H1 (cell line): Measurements from ENCODE around the gene EDC3. TPM values are rescaled to one million over a fixed set of nuclear protein-coding genes. Genes with fewer than 3 reads are reported as not detected.

ENCODE experiments used
- CTCF ChIA-PET: fragments of 300-600 bp; sonication (Branson Sonifier 250); formaldehyde crosslinking; loops from one replicate; lab custom pipeline; 2021; ENCODE audit not compliant: partially characterized antibody; lab: Charles Lee
- POLR2A ChIA-PET: fragments of 300-600 bp; sonication (Branson Sonifier 250); formaldehyde crosslinking; loops from one replicate; lab custom pipeline; 2021; ENCODE audit warnings: inconsistent platforms; ENCODE audit not compliant: partially characterized antibody; lab: Charles Lee
- DNase-seq, 2 experiments: peaks; one replicate each; pipeline versions ENCODE4 v3.0.0 to v3.0.0-alpha.2; 2010 to 2022; ENCODE audit warnings: low spot score in 2 of 2, low read depth in 1 of 2, mixed read lengths in 1 of 2
- FAIRE-seq: peaks from 2 replicates; lab custom pipeline; 2011; peaks lifted over from hg19 to GRCh38; lab: Jason Lieb, UNC
- H2AFZ ChIP-seq: 2 replicates; pipeline ENCODE4 v1.8.1; 2012; ENCODE audit warnings: low read length, inconsistent platforms
- H2AK5ac ChIP-seq: 2 replicates; pipeline ENCODE4 v1.6.1; 2013; ENCODE audit warnings: low read depth, low read length
- H2BK120ac ChIP-seq: replicated peaks from 2 replicates; pipeline ENCODE3; 2013; ENCODE audit warnings: low read depth, low read length, inconsistent platforms
- H2BK12ac ChIP-seq: 2 replicates; pipeline ENCODE4 v1.6.1; 2013; ENCODE audit warnings: low read depth, low read length
- H2BK15ac ChIP-seq: 2 replicates; pipeline ENCODE4 v1.6.1; 2013; ENCODE audit warnings: low read length
- H2BK20ac ChIP-seq: 2 replicates; pipeline ENCODE4 v1.6.1; 2013; ENCODE audit warnings: low read length
- H2BK5ac ChIP-seq: 2 replicates; pipeline ENCODE4 v1.6.1; 2013; ENCODE audit warnings: low read depth, low read length
- H3K14ac ChIP-seq: 2 replicates; pipeline ENCODE4 v1.6.1; 2013; ENCODE audit warnings: inconsistent platforms; ENCODE audit not compliant: insufficient read length
- H3K18ac ChIP-seq: 2 replicates; pipeline ENCODE4 v1.6.1; 2013; ENCODE audit warnings: low read length; ENCODE audit errors: extremely low read depth
- H3K23ac ChIP-seq: 2 replicates; pipeline ENCODE4 v1.6.1; 2013; ENCODE audit warnings: inconsistent platforms; ENCODE audit not compliant: insufficient read length
- H3K23me2 ChIP-seq: 2 replicates; pipeline ENCODE4 v1.6.1; 2013; ENCODE audit warnings: low read depth, low read length
- H3K27ac ChIP-seq: 2 replicates; pipeline ENCODE4 v1.6.1; 2011; ENCODE audit warnings: low read depth, low read length, inconsistent platforms
- H3K27me3 ChIP-seq, 4 experiments: replicated peaks in 1 of 4; 1 replicate in 1 of 4; 2 replicates in 3 of 4; pipeline versions ENCODE4 v1.6.1 to v1.8.1; 2011 to 2013; ENCODE audit warnings: low read length in 3 of 4, mild to moderate bottlenecking in 3 of 4, inconsistent platforms in 2 of 4, mixed read lengths in 2 of 4, moderate library complexity in 1 of 4; ENCODE audit not compliant: control insufficient read depth in 3 of 4, insufficient read depth in 3 of 4; ENCODE audit errors: extremely low read depth in 1 of 4
- H3K36me3 ChIP-seq, 4 experiments: 2 replicates each; pipeline versions ENCODE4 v1.6.1 to v1.8.1; 2011 to 2013; ENCODE audit warnings: mild to moderate bottlenecking in 4 of 4, low read length in 3 of 4, moderate library complexity in 2 of 4, control low read depth in 1 of 4, inconsistent platforms in 1 of 4; ENCODE audit not compliant: insufficient read depth in 4 of 4, control insufficient read depth in 2 of 4
- H3K4ac ChIP-seq: replicated peaks from 2 replicates; pipeline ENCODE3; 2013; ENCODE audit warnings: low read length, low read depth, mixed read lengths, inconsistent platforms; ENCODE audit not compliant: insufficient read length
- H3K4me1 ChIP-seq, 4 experiments: replicated peaks in 1 of 4; 1 replicate in 1 of 4; 2 replicates in 3 of 4; pipeline versions ENCODE4 v1.6.1 to v1.8.1; 2011 to 2013; ENCODE audit warnings: low read length in 3 of 4, inconsistent platforms in 2 of 4, mixed read lengths in 1 of 4; ENCODE audit not compliant: insufficient read depth in 4 of 4, control insufficient read depth in 3 of 4
- H3K4me2 ChIP-seq, 2 experiments: 2 replicates each; pipeline versions ENCODE4 v1.6.1 to v1.8.1; 2011 to 2013; ENCODE audit warnings: low read depth in 2 of 2, low read length in 2 of 2, control low read depth in 1 of 2, inconsistent platforms in 1 of 2, mild to moderate bottlenecking in 1 of 2; ENCODE audit not compliant: insufficient read depth in 1 of 2
- H3K4me3 ChIP-seq, 4 experiments: fragments of 200-600, 300-600 bp in 1 of 4; sonication (generic), shearing (Covaris generic), sonication (Bioruptor Twin) in 1 of 4; 2 replicates each; pipeline versions ENCODE4 v1.5.1 to v1.8.1; 2011 to 2016; ENCODE audit warnings: low read length in 4 of 4, low read depth in 3 of 4, control low read depth in 2 of 4, inconsistent platforms in 2 of 4, mild to moderate bottlenecking in 2 of 4, mixed read lengths in 1 of 4, moderate library complexity in 1 of 4; ENCODE audit not compliant: insufficient read depth in 2 of 4; ENCODE audit errors: extremely low read depth in 1 of 4
- H3K56ac ChIP-seq: replicated peaks from 2 replicates; pipeline ENCODE3; 2013; ENCODE audit warnings: low read depth, mild to moderate bottlenecking, mixed read lengths, low read length, inconsistent platforms; ENCODE audit not compliant: insufficient read length
- H3K79me1 ChIP-seq: 2 replicates; pipeline ENCODE4 v1.6.1; 2013; ENCODE audit warnings: low read depth, low read length, control low read depth
- H3K79me2 ChIP-seq, 2 experiments: 2 replicates each; pipeline versions ENCODE4 v1.6.1 to v1.8.1; 2012 to 2013; ENCODE audit warnings: low read length in 2 of 2, mild to moderate bottlenecking in 2 of 2, inconsistent platforms in 1 of 2; ENCODE audit not compliant: insufficient read depth in 2 of 2, control insufficient read depth in 1 of 2
- H3K9ac ChIP-seq, 4 experiments: replicated peaks in 1 of 4; 1 replicate in 1 of 4; 2 replicates in 3 of 4; pipeline versions ENCODE4 v1.6.1 to v1.8.1; 2011 to 2013; ENCODE audit warnings: low read depth in 3 of 4, low read length in 3 of 4, control low read depth in 2 of 4, mild to moderate bottlenecking in 2 of 4, moderate library complexity in 2 of 4, inconsistent platforms in 1 of 4; ENCODE audit errors: extremely low read depth in 1 of 4
- H3K9me3 ChIP-seq, 2 experiments: 2 replicates each; pipeline versions ENCODE4 v1.6.1 to v1.8.1; 2012 to 2013; ENCODE audit warnings: mild to moderate bottlenecking in 2 of 2, moderate library complexity in 2 of 2, control low read depth in 1 of 2, inconsistent platforms in 1 of 2, low read depth in 1 of 2, low read length in 1 of 2, mixed read lengths in 1 of 2; ENCODE audit not compliant: insufficient read depth in 2 of 2
- H4K20me1 ChIP-seq, 2 experiments: replicated peaks in 1 of 2; 2 replicates each; pipeline versions ENCODE3 to v1.8.1; 2011 to 2013; ENCODE audit warnings: inconsistent platforms in 2 of 2, low read length in 2 of 2, mild to moderate bottlenecking in 1 of 2; ENCODE audit not compliant: insufficient read depth in 2 of 2, control insufficient read depth in 1 of 2
- H4K5ac ChIP-seq: 2 replicates; pipeline ENCODE4 v1.6.1; 2013; ENCODE audit warnings: low read length, low read depth, mixed read lengths, inconsistent platforms; ENCODE audit not compliant: insufficient read length
- H4K8ac ChIP-seq: 2 replicates; pipeline ENCODE4 v1.8.0; 2013; ENCODE audit warnings: mild to moderate bottlenecking, moderate library complexity, low read length, inconsistent platforms; ENCODE audit not compliant: insufficient read depth; ENCODE audit errors: extremely low read depth
- H4K91ac ChIP-seq: replicated peaks from 2 replicates; pipeline ENCODE3; 2013; ENCODE audit warnings: low read length, mixed read lengths, inconsistent platforms; ENCODE audit not compliant: insufficient read length
- SIN3A ChIP-seq, 2 experiments: IDR thresholded peaks in 1 of 2; conservative IDR thresholded peaks in 1 of 2; 2 replicates each; pipeline ENCODE4 v1.6.1; 2011 to 2012; ENCODE audit warnings: low read length in 2 of 2, improper control_type of control experiment in 1 of 2, low read depth in 1 of 2, mild to moderate bottlenecking in 1 of 2
- WGBS, 2 experiments: shearing (Covaris generic) in 1 of 2; methylation state at CpG; one replicate each; pipeline versions ENCODE4 v1.1.6 to v1.1.7; 2013 to 2015; ENCODE audit warnings: low lambda C conversion rate in 2 of 2, mixed read lengths in 2 of 2, inconsistent platforms in 1 of 2, low coverage in 1 of 2, missing lambda C conversion rate in 1 of 2; ENCODE audit not compliant: insufficient replicate concordance in 2 of 2, insufficient coverage in 1 of 2, insufficient read length in 1 of 2; ENCODE audit errors: extremely low coverage in 1 of 2, missing lambda C conversion rate in 1 of 2; 5-methylcytosine and 5-hydroxymethylcytosine counted together
- polyA plus RNA-seq, 7 experiments: library from polyadenylated mRNA; depleted of rRNA in 3 of 7; stranded (reverse) in 5 of 7; unstranded in 2 of 7; fragments of >200 nt in 5 of 7; fragments of 200-250 nt in 2 of 7; gene quantifications; 1 replicate in 5 of 7; 2 replicates in 1 of 7; 4 replicates in 1 of 7; pipeline versions ENCODE4 v1.2.1 to v1.2.3, GENCODE V29; 2011 to 2013; ENCODE audit warnings: missing spikeins in 2 of 7, mixed read lengths in 2 of 7
- total RNA-seq: library from RNA; stranded (reverse); fragmentation: NEBNext Ultra II Directional; extraction: Animal tissue kit (Norgen Biotek cat#: 25700); gene quantifications from 2 replicates; pipeline ENCODE4 v1.2.1, GENCODE V29; 2021
- TF ChIP-seq, protein P1 (sequence below): IDR thresholded peaks from 2 replicates; pipeline ENCODE4 v1.6.1; 2011; ENCODE audit warnings: low read depth, mild to moderate bottlenecking, low read length; ENCODE audit not compliant: insufficient read depth

The EDC3 gene
- total and polyA plus RNA-seq, 2 of the 8 experiments (the other 6 are each of a cell fraction or from before 2014, with no cell fraction given), result 45.0 to 50.8 TPM

DNA sequence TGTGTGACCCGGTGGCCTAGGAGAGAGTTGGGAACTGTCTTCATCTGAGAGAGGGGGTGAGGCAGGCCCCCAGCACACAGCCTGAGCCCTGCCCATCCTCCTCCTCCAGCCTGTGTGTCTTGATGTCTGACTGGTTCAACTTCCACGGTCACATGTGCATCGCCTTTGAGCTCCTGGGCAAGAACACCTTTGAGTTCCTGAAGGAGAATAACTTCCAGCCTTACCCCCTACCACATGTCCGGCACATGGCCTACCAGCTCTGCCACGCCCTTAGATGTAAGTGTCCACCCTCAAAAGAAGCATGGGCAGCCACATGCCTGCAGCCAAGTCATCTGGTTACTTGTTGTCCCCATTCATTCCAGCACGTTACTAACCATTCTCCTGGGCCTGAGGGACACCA is 70.1 kb downstream of the EDC3 start:
- H3K4ac ChIP-seq, result no peak overlapping the region
- FAIRE-seq, result no peak
- no peak overlapping the region for H3K56ac ChIP-seq
- H3K4me2 ChIP-seq, result no peak overlapping the region
- H2BK5ac ChIP-seq, result no peak overlapping the region
- no peak overlapping the region for H4K5ac ChIP-seq
- no peaks in the 10 kb centered on the region for H3K23me2 ChIP-seq
- no peak overlapping the region for H3K14ac ChIP-seq
- no peaks in the 10 kb centered on the region for H3K27me3 ChIP-seq
- H3K9ac ChIP-seq, result no peak overlapping the region
- ChIA-PET CTCF (interaction anchor here (1.0 to 37.5 kb wide), 4 partner anchors 9 to 208 kb away, joined by 3 to 1439 read pairs (median 272); partner anchors contain the start of genes CSK and CYP1A2), POLR2A (interaction anchor here (1.7 to 6.5 kb wide), 4 partner anchors 10 to 143 kb away, joined by 4 to 38 read pairs (median 7); partner anchors contain the start of gene CLK3)
- no peak overlapping the region for H3K18ac ChIP-seq
- H3K4me3 ChIP-seq, result no peak overlapping the region
- H2BK120ac ChIP-seq, result no peak overlapping the region
- no peak overlapping the region for H2AFZ ChIP-seq
- H3K79me2 ChIP-seq, result peaks cover 0 to 11% of the 10 kb centered on the region in 2 experiments; a peak in 1 of 4 replicates
- peaks cover 5% of the 10 kb centered on the region; the same call in 1 of the 2 replicates for H3K79me1 ChIP-seq
- H2BK20ac ChIP-seq, result no peak overlapping the region
- peak overlapping the region; percentile 63; the same call in 1 of the 2 replicates for H4K8ac ChIP-seq
- 96% methylated on average over 6 of the region's 6 CpGs; no CpG with 5 or more reads in 1 of the 2 experiments for WGBS, 2 experiments
- no peaks in the 10 kb centered on the region; a peak in 1 of 7 replicates for H3K4me1 ChIP-seq
- H2AK5ac ChIP-seq, result no peak overlapping the region
- H3K23ac ChIP-seq, result no peak overlapping the region
- no peak overlapping the region for H4K91ac ChIP-seq
- no peaks in the 10 kb centered on the region for H3K9me3 ChIP-seq
- no peak overlapping the region for H3K27ac ChIP-seq
- no peak overlapping the region for H2BK12ac ChIP-seq
- H3K36me3 ChIP-seq, result peaks cover 59 to 78% (median 64%) of the 10 kb centered on the region in 4 experiments
- H4K20me1 ChIP-seq, result peaks cover 15 to 46% of the 10 kb centered on the region in 2 experiments
- DNase-seq, result no peak
- no peak overlapping the region for H2BK15ac ChIP-seq
- TF ChIP-seq SIN3A (conservative IDR thresholded peaks at IDR 0.05 in 1 of 2, IDR thresholded peaks at IDR 0.05 in 1 of 2; ENCODE audit: low read depth in 1 of 2, low read length in 2 of 2), result no peak
- TF ChIP-seq, protein P1, sequence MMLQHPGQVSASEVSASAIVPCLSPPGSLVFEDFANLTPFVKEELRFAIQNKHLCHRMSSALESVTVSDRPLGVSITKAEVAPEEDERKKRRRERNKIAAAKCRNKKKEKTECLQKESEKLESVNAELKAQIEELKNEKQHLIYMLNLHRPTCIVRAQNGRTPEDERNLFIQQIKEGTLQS, result no peak
